Measurements from ENCODE around the gene TMEM63B. TPM values are rescaled to one million over a fixed set of nuclear protein-coding genes. Genes with fewer than 3 reads are reported as not detected.
"Not testable (repeated sequence)": the region's sequence is repeated elsewhere in the genome, so short reads cannot be mapped to it uniquely, and the experiment has no call there.

Gene TMEM63B
- total RNA-seq, 1 experiment from 2014 or later, result 24.9 TPM

- no peaks in the 10 kb centered on the region for H3K27me3 ChIP-seq (ENCODE audit: control insufficient read depth, insufficient read depth, low read length)
- DNase-seq, result peak; percentile 36
Observed at GRCh38 chr6:44176762-44177509, 49.6 kb downstream of the TMEM63B start.

GRCh38 chr6:44177691-44178423 is 50.5 kb downstream of the TMEM63B start:
- no peak overlapping the region for H3K4me3 ChIP-seq (ENCODE audit: insufficient read depth, low read depth, low read length)
- H3K27me3 ChIP-seq (ENCODE audit: control insufficient read depth, insufficient read depth, low read length), result no peaks in the 10 kb centered on the region
- no peaks in the 10 kb centered on the region for H3K36me3 ChIP-seq (replicated peaks; ENCODE audit: control insufficient read depth, insufficient read depth, low read length)
- DNase-seq, result peak; percentile 46

More at GRCh38 chr6:44176762-44177509, 49.6 kb downstream of the TMEM63B start:
- Histone ChIP-seq H3K36me3 (replicated peaks; ENCODE audit: control insufficient read depth, insufficient read depth, low read length) (no peaks in the 10 kb centered on the region), H3K4me3 (ENCODE audit: insufficient read depth, low read depth, low read length) (no peak overlapping the region)

DNA sequence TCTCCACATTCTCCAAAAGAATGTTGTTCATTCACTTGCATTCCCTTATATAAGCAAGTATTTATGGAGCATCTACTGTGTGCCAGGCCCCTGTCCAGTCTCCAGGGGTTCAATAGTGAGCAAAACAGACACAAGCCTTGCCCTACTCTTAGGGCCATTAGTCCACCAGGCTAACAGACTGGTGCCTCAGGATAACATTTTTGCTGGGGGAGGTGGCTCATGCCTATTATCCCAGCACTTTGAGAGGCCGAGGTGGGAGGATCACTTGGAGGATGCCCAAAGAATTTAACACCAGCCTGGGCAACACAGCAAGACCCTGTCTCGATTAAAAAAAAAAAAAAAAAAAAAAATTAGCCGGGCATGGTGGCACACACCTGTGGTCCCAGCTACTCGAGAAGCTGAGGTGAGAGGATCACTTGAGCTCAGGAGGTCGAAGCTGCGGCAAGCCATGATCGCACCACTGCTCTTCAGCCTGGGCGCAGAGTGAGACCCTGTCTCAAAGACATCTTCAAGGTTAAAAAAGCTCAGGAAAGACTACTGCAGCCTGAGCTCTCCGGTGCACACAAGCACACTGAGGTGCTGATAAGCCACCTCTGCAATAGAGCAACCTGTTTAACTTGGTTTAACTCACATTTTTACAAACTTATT is 51.2 kb downstream of the TMEM63B start:
- no peaks in the 10 kb centered on the region for H3K36me3 ChIP-seq (replicated peaks; ENCODE audit: control insufficient read depth, insufficient read depth, low read length)
- no peak overlapping the region for H3K4me3 ChIP-seq (ENCODE audit: insufficient read depth, low read depth, low read length)
- no peak for DNase-seq
- no peaks in the 10 kb centered on the region for H3K27me3 ChIP-seq (ENCODE audit: control insufficient read depth, insufficient read depth, low read length)

GRCh38 chr6:44179072-44179536 is 51.8 kb downstream of the TMEM63B start:
- DNase-seq, result no peak
- Histone ChIP-seq H3K36me3 (replicated peaks; ENCODE audit: control insufficient read depth, insufficient read depth, low read length) (no peaks in the 10 kb centered on the region), H3K27me3 (ENCODE audit: control insufficient read depth, insufficient read depth, low read length) (no peaks in the 10 kb centered on the region), H3K4me3 (ENCODE audit: insufficient read depth, low read depth, low read length) (no peak overlapping the region)

- H3K27me3 ChIP-seq (ENCODE audit: control insufficient read depth, insufficient read depth, low read length), result no peaks in the 10 kb centered on the region; the same call in 1 of the 2 replicates
- no peaks in the 10 kb centered on the region for H3K36me3 ChIP-seq (replicated peaks; ENCODE audit: control insufficient read depth, insufficient read depth, low read length)
- no peak overlapping the region for H3K4me3 ChIP-seq (ENCODE audit: insufficient read depth, low read depth, low read length)
- no peak for DNase-seq
Observed at GRCh38 chr6:44179648-44180047, 52.3 kb downstream of the TMEM63B start.

GRCh38 chr6:44180406-44180805 is 53.1 kb downstream of the TMEM63B start:
- Histone ChIP-seq H3K36me3 (replicated peaks; ENCODE audit: control insufficient read depth, insufficient read depth, low read length) (no peaks in the 10 kb centered on the region), H3K27me3 (ENCODE audit: control insufficient read depth, insufficient read depth, low read length) (no peaks in the 10 kb centered on the region; the same call in 1 of the 2 replicates), H3K4me3 (ENCODE audit: insufficient read depth, low read depth, low read length) (no peak overlapping the region)
- peak; percentile 16 for DNase-seq

GRCh38 chr6:44180886-44181285 is 53.5 kb downstream of the TMEM63B start:
- Histone ChIP-seq H3K27me3 (ENCODE audit: control insufficient read depth, insufficient read depth, low read length) (no peaks in the 10 kb centered on the region; the same call in 1 of the 2 replicates), H3K4me3 (ENCODE audit: insufficient read depth, low read depth, low read length) (no peak overlapping the region), H3K36me3 (replicated peaks; ENCODE audit: control insufficient read depth, insufficient read depth, low read length) (no peaks in the 10 kb centered on the region)
- peak; percentile 39 for DNase-seq

- H3K27me3 ChIP-seq (ENCODE audit: control insufficient read depth, insufficient read depth, low read length); H3K4me3 ChIP-seq (ENCODE audit: insufficient read depth, low read depth, low read length); DNase-seq; H3K36me3 ChIP-seq (replicated peaks; ENCODE audit: control insufficient read depth, insufficient read depth, low read length): not testable (repeated sequence)
Observed at GRCh38 chr6:44181784-44182183, 54.4 kb downstream of the TMEM63B start.

GRCh38 chr6:44182911-44183390 is 55.6 kb downstream of the TMEM63B start:
- Histone ChIP-seq H3K36me3 (replicated peaks; ENCODE audit: control insufficient read depth, insufficient read depth, low read length) (no peaks in the 10 kb centered on the region), H3K27me3 (ENCODE audit: control insufficient read depth, insufficient read depth, low read length) (no peaks in the 10 kb centered on the region; the same call in 1 of the 2 replicates), H3K4me3 (ENCODE audit: insufficient read depth, low read depth, low read length) (no peak overlapping the region)
- DNase-seq, result peak; percentile 26

DNA sequence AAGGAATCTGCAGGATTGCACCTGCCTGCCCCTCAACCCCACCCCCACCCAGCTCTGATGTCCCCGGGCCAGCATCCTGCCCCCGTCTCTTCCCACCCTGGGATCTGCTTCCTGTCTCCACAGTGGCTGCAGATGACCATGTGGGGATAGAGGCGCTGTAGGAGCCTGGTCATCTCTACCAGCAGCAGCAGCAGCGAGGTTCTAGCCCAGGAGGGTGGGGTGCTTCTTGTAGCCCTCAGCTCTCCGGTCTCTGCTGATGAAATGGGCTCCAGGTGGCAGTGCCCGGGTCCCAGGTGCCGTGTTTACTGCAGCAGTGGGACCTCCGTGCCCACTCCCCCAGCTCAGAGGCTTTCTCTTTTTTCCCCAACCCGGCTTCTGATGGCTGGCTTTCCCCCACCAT is 56.4 kb downstream of the TMEM63B start:
- H3K27me3 ChIP-seq (ENCODE audit: control insufficient read depth, insufficient read depth, low read length), result no peaks in the 10 kb centered on the region; the same call in 1 of the 2 replicates
- H3K4me3 ChIP-seq (ENCODE audit: insufficient read depth, low read depth, low read length), result no peak overlapping the region
- peak; percentile 60 for DNase-seq
- H3K36me3 ChIP-seq (replicated peaks; ENCODE audit: control insufficient read depth, insufficient read depth, low read length), result no peaks in the 10 kb centered on the region

GRCh38 chr6:44185356-44185755 is 58.0 kb downstream of the TMEM63B start:
- H3K36me3 ChIP-seq (replicated peaks; ENCODE audit: control insufficient read depth, insufficient read depth, low read length); DNase-seq; H3K4me3 ChIP-seq (ENCODE audit: insufficient read depth, low read depth, low read length); H3K27me3 ChIP-seq (ENCODE audit: control insufficient read depth, insufficient read depth, low read length): not testable (repeated sequence)

- Histone ChIP-seq H3K4me3 (ENCODE audit: insufficient read depth, low read depth, low read length) (no peak overlapping the region), H3K36me3 (replicated peaks; ENCODE audit: control insufficient read depth, insufficient read depth, low read length) (no peaks in the 10 kb centered on the region), H3K27me3 (ENCODE audit: control insufficient read depth, insufficient read depth, low read length) (no peaks in the 10 kb centered on the region; the same call in 1 of the 2 replicates)
- peak; percentile 33 for DNase-seq
Observed at GRCh38 chr6:44185953-44186634, 58.7 kb downstream of the TMEM63B start.

GRCh38 chr6:44186635-44187025 is 59.3 kb downstream of the TMEM63B start:
- no peak for DNase-seq
- Histone ChIP-seq H3K36me3 (replicated peaks; ENCODE audit: control insufficient read depth, insufficient read depth, low read length) (no peaks in the 10 kb centered on the region), H3K4me3 (ENCODE audit: insufficient read depth, low read depth, low read length) (no peak overlapping the region), H3K27me3 (ENCODE audit: control insufficient read depth, insufficient read depth, low read length) (no peaks in the 10 kb centered on the region; the same call in 1 of the 2 replicates)

DNA sequence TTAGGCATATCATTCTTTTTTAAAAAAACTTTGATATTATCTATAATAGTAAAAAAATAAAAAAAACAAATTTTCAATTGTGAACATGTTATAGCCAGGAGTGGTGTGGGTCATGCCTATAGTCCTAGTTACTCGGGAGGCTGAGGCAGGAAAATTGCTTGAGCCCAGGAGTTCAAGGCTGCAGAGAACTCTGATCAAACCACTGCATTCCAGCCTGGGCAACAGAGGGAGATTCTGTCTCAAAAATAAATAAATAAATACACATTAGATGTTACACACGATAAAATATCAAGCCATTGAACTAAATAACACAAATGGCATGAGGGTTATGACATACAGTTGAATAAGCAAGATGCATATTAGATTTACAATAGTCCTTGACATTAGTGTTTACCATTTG is 61.5 kb downstream of the TMEM63B start:
- Histone ChIP-seq H3K4me3 (ENCODE audit: insufficient read depth, low read depth, low read length) (no peak overlapping the region), H3K27me3 (ENCODE audit: control insufficient read depth, insufficient read depth, low read length) (no peaks in the 10 kb centered on the region; the same call in 1 of the 2 replicates)
- no peak for DNase-seq

More for the DNA sequence above, 61.5 kb downstream of the TMEM63B start:
- no peaks in the 10 kb centered on the region for H3K36me3 ChIP-seq (replicated peaks; ENCODE audit: control insufficient read depth, insufficient read depth, low read length)
